ENCODE data around the gene GPR78.

Gene GPR78

DNA sequence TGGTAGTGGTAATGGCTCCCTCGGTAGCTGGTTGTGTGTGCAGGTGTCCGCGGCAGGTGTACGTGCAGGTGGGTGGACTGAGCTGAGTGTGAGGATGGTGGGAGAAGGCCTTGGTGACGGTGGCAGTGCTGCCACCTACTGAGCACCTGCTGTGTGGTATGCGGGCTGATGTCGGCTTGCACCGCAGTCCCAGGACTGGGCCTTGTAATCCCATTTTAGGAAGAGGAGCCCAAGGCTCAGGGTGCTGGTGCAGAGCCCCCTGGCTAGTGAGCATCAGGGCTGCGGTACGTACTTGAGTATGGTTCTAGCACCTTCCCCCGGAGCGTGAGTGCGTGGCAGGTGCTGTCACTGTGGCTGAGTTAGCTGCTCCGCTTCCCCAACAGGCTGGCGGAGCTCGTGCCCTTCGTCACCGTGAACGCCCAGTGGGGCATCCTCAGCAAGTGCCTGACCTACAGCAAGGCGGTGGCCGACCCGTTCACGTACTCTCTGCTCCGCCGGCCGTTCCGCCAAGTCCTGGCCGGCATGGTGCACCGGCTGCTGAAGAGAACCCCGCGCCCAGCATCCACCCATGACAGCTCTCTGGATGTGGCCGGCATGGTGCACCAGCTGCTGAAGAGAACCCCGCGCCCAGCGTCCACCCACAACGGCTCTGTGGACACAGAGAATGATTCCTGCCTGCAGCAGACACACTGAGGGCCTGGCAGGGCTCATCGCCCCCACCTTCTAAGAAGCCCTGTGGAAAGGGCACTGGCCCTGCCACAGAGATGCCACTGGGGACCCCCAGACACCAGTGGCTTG is 6.7 kb downstream of the GPR78 start:
- DNase-seq (ENCODE audit: low spot score) = no peak

DNA sequence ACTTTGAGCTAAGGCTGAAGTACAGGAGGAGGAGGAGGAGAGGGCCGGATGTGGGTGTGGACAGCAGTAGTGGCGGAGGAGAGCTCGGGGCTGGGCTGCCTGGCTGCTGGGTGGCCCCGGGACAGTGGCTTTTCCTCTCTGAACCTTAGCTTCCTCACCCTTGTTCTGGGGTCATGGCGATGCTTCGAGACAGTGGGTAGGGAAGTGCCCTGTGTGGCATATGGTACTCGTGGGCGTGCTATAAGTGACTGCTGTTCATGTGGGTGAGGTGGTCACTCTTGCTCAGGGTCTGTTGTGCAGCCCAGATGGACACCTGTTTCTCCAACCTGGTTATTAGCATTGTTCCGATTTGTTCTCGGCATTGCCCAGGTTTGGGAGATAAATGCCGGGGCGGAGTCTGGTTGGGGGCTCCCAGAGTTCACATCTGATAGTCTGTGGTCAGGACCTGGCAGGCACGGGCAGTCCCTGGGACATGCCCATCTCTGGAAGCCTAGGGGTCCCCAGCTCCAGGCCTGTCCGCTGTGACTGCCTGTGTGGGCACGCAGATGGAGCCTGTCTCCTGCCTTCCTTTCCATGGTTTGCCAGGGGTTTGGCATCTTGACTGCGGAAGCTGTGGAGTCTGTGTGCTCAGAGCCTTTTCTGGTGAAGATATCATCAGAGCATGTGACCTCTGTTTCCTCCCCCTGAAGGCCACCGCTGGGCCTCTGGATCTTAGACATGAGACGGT is 7.4 kb downstream of the GPR78 start:
- DNase-seq (ENCODE audit: low spot score) = no peak

DNA sequence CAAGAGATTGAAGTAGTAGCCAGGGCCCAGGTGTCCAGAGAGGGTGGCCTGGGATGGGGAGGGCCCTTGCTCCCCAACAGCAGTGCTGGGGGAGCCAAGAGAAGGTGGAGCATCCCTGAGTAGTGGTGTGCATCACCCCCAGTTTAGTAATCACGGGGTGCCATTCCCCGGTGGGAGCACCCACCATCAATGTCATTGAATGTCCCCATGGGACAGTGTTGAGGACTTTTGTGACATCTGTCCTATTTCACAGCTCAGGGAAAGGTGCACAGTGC is 7.9 kb downstream of the GPR78 start:
- no peak for DNase-seq (ENCODE audit: low spot score)

DNA sequence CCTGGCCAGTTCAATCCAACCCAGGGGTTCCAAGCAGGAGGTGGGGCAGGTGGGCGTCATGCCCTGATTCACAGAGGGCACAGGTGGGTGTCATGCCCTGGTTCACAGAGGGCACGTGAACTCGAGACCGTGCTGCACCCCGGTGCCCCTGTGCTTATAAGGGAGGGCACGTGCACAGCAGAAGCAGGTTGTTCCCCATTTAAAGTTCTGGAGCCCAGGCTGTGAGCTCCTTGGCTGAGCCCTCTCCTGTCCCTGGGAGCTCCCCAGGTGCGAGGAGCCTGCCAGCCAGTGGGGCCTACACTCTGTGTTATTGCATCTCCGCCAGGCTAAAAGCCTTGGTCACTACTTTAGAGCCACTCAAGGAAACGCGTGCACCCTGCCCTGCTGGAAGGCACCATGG is 9.1 kb downstream of the GPR78 start:
- DNase-seq (ENCODE audit: low spot score) = no peak

DNA sequence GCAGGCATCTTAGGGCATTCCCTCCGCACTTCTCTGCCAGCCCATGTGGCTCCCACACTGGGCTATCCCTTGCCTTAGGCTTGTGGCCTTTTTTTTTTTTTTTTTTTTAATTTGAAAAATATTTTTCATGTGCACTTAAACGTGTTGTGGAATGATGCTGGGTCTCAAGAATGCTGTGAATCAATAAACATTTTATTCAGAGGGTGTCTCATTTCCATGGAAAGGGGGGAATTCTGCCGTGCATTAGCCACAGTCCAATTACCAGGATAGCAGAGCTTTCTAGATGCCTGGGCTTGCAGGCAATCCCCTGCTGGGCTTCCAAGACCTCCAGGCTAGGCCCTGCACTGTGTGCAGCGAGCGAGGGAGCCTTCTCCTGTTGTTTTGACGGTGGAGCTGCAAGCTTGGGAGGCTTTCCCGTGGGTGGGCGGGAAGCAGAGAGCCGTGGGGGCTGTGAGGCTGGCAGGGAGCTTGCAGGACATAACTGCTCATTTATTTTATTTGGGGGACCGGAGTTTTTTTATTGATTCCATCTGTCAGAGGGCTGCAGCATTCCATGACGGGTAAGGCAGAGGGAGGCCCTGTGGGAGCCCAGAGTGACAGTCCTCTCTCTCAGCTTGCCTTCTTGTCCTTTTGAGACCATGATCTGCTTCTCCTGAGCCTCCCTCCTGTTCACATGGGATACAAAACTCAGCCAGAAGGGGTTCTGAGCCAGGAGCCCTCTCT is 9.8 kb downstream of the GPR78 start:
- no peak for DNase-seq (ENCODE audit: low spot score)

DNA sequence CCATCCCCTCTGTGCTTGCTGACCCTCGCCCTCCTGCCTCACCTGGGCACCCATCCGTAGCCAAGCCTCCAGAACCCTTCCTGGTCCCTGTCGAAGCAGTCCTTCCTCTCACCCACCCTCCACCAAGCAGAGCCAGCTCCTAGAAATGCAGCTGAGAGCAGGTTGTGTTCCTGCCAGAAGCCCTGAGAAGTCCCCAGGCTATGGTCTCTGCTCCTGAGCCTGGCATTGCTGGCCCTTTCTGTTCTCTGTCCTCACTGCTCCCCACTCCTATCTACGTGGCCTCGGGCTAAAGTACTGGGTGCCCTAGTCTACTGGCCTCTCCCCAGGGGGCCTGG is 10.3 kb downstream of the GPR78 start:
- DNase-seq (ENCODE audit: low spot score) = no peak

DNA sequence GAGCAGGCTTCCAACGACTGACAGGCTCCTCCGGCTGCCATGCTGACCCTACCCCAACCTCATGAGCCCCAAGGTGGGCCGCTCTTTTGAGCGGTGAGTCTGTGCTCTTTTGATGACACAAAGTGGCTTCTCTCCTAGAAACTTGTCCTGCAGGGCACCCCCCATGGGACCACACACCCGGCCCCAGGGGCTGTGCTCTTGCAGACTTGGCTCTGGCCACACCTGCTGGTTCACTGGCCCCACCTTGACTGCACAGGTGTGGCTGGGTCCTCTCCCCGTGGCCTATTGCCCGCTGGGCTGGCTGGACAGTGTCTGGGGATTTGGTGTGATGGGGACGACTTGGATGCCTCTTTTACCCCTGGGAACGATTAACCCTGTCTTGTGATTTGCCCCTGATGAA is 10.9 kb downstream of the GPR78 start:
- no peak for DNase-seq (ENCODE audit: low spot score)

DNA sequence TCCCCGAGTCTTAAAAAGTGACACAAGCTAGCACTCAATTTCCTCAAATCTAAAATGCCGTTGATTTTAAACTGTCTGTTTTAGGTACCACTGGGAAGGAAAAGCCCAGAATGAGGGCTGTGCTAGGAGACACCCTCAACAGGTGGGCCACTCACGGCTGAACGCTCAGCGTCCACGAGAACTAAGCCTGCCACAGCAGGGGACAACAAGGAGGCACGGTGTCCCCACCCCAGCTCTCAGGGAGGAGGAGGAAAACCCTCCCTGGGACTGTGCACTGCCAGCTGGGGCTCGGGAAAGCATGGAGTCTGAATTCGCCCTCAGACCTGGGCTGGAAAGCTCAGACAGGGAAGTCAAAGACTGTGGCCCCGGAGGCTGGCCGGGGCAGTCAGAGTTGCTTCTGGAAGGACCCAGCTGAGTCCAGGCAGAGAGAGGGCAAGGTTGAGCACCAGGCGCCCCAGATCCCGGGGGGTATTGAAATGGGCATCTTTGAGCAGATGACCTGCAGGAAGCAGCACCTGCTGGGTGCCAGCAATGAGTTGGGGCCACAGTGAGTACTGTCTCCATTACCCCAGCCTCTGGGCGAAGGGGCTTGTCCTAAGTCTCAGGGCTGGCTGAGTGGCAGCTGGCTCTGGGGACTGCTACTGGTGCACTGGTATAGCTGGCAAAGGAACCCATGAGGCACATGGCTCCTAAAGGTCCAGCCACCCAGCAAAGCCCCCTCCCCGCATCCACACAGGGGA is 11.6 kb downstream of the GPR78 start:
- DNase-seq (ENCODE audit: low spot score) = no peak

DNA sequence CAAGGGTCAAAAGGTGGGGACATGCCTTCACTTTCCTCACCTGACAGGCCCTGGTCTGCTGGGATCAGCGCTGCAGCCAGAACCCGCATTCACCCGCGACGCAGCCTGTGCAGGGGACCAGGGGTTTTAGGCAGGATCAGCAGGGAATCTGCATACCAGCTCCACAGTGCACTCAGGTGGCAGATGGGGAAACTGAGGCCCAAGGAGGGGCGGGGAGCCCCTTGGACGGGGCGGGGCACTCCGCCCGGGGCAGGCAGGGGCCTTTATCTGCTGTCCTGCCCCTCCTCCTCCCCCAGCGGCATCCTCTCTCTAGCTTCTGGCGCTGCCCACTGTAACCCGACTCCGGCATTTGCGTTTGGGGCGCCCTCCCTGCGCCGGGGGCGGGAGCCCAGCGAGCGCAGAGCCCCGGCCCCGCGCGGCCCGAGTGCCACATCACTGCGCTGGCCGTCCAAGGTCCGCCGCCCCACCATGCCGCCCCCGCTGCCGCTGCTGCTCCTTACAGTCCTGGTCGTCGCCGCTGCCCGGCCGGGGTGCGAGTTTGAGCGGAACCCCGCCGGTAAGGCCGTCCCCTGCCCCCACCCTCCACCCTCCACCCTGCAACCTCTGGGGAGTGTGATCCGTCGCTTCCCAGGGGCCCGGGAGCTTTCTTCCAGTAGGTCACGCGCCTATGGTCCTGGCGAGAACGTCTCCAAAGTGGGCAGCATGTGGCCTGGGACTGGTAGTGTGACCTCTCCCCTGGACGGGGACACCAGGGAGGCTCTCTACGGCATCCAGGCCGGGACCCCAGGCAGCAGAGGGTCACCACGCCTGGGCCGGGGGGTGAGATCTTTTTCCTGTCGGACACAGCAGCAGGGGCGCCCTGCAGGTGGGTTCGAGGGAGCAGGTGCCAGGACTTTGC is 12.4 kb downstream of the GPR78 start, which contains the start of gene CPZ:
Gene CPZ, plus strand, starts transcription at position 400 of the 898 bp plus-strand sequence. Its CDS starts 69 bp downstream, at position 469.
- DNase-seq (ENCODE audit: low spot score) = no peak

DNA sequence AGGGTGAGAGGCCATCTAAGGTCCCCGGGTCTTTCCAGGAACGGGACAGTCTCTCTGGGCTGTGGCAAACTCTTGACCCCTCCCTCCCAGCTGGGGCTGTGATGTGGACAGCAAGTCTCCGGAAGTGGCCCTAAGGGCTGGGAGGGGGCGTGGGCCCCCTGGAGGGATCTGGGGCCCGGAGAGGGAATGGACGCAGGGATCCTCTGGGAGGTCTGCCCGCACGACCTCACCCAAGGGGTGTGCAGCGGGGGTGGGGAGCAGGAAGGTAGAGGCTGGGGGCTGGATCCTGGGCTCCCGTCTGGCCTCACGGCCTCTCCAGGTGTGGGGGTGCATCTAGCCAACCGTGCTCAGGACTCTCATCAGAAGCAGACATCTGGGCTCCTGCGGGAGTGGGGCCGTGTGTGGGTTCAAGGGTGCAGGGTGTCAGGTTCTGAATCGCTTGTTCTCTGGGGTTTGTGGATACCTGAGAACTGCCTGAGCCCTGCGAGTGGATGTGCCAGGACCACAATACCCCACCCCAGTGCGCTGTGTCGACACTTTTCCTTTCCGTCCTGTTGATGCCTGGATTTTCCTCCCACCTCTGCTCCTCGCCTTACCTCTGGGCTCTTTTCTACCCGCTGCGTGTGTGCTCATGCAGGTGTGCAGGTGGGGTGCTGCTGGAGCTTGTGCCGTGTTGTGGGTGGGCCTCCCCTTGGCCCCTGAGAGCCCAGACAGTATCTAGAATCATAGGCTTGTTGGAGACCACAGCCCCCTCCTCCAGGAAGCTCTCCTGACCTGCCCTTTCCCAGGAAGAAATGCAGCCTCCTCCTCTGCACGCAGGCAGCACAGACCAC is 13.3 kb downstream of the GPR78 start:
- DNase-seq (ENCODE audit: low spot score) = no peak

DNA sequence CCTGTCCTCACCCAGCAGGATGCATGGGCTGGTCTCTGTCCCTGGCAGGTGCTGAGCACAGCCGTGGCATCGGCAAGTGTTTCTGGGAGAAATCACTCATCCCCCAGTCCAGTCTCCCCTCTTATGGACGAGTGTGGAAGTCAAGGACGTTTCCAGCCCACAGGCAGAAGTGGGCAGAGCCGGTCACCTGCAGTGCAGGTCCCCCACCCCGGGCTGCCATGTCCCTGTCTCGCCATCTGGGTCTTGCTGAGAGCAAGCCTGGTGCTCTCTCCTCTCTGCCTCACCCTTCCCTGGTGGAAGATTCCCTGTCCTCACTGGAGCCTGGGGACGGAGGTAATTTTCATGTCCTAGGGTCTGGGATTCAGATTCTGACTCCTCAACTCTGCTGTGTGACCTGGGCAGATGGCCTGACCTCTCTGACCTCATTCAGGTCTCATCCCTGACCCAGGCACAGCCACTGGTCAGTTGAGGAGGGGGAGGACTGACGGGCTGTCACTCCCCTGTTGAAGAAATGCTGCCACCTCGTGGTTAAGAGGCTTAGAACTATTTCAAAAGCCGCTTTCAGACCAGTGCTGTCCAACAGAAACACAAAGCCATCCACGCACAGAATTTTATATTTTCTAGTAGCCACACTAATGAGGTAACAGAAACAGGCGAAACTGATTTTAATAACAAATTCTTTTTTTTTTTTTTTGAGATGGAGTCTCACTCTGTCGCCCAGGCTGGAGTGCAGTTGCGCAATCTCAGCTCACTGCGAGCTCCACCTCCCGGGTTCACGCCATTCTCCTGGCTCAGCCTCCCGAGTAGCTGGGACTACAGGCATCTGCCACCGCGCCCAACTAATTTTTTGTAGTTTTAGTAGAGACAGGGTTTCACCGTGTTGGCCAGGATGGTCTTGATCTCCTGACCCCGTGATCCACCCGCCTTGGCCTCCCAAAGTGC is 14.2 kb downstream of the GPR78 start:
- DNase-seq (ENCODE audit: low spot score) = peak; percentile 51

DNA sequence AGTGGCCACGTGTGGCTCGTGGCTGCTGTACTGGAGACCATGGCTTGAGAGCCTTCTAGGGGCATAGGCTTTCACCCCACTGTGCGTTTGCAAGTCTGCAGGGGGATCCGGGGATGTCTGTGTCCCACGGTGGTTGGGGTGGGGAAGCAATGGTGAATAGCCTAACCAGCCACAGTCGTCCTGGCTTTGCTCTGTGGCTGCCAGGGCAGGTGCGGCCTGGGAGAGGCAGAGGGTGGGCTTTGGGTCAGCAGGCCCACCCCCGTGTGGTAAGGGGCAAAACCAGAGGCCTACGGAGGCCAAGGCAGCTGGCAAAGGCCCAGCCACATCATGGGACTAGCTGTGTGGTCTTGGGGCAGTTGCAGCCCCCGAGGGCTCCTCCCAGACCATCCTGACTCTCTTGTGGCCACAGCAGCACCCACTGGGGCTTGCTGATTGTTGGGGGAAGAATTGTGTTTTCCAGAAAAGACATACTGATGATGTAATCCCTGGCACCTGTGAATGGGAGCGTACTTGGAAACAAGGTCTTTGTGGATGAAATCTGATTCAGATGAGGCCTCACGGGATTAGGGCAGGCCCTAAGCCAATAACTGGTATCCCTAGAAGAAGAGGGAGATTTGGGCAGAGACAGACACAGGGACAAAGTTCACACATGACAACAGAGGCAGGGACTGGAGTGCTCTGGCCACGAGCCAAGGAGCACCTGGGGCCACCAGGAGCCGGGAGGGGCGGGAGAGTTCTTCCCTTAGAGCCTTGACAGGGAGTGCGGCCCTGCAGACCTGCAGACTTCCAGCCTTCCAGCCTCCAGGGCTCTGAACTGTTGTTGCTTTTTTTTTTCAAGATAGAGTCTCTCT is 15.3 kb downstream of the GPR78 start:
- peak; percentile 2 for DNase-seq (ENCODE audit: low spot score)

DNA sequence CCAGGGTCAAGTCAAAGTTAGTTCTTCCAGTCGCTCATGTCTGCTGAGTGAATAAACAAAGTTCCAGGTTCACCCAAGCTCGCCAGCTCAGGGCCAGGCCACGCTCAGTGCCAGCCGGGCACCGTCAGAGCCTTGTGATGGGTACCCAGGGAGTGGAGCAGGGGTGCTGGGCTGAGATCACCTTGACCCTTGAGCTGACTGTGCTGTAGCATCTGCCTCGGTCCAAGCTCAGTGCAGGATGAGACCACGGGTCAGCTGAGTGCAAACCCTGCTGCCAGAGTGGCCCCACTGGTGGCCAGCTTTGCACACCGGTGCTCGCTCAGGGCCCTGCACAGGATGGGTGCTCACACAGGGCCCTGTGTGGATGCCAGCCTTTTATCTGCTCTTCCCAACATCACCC is 16.7 kb downstream of the GPR78 start:
- DNase-seq (ENCODE audit: low spot score) = no peak

DNA sequence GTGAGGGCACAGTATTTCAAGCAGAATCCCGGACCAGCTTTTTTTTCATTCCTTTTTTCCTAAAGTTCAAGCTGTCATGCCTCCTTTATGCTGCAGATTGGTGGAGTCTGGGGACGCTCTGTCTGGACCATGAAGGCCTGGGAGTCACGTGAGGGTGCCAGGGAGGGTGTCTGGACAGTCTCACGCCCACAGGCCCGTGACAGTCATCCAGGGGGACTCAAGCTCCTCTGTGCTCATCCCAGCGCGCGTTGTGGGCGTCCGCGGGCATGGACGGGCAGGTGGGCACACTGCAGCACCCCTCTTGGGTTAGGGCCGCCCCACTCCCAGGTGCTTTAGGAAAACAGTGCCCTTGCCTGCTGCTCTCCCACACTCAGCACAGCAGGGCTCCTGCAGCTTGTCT is 17.1 kb downstream of the GPR78 start:
- no peak for DNase-seq (ENCODE audit: low spot score)

DNA sequence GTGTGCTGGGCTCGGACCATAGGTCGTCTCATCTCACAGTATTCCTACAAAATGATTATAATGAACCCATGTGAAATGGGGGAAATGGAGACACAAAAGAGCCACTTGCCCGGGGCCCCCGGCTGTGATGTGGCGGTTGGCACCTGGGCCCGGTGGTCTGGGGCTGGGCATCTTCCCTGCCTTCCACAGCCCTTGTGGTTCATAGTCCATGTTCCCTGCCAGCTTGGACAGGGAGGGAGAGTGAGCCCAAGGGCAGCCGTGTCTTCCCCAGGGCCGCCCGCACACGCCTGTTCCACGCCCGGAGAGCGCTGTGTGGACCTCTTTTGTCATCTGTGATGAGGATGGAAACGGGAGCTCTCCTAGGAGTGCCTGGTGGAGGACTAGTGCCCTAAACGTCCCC is 17.6 kb downstream of the GPR78 start:
- no peak for DNase-seq (ENCODE audit: low spot score)

DNA sequence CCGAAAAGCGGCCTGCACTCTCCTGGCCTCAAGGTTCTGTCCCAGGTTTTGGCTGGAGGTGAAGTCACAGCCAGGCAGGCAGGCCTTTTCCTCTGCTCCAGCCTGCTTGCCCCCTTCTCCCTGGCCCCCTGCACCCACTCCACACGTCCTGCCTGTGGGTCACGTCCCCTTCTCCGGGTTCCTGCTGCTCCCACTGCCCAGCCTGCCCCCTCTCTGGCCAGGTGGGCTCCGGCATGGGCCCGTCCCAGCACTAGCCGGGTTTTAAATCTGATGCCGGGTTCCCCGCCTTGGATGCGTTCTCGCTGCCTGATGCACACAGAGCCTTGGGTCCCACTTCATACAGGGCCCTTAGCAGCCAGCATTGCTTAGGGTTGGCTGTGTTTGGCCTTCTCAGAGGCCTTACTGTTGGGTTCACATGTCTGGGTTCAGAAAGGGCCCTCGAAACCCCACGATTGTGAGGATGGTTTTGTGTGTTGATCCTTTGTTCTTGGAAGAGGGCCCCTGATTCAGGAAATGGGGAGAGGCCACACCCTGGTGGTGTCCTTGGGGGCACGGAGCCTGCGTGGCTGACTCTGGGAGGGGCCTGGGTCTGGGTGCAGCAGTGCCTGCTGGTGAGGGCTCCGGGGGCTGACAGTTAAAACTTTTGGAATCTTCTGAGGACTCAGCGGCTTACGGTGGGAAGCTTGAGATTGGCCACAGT is 18.3 kb downstream of the GPR78 start:
- no peak for DNase-seq (ENCODE audit: low spot score)

DNA sequence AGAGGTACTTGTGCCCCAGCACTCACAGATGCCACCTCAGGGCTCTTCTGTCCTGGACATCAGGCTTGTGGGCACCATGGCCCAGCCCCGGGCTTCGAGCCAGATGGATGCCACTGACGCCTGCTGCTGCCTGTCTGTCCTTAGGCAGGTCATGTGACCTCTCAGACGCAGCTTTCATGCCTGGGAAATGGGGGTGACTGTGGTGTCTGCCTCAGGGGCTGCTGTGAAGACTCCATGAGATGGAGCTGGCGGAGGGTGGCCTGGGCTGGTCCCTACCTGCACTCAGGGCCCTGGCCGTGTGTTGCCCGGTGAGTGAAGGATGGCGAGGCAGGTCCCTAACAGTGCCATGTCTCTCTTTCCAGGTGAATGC is 18.9 kb downstream of the GPR78 start:
- no peak for DNase-seq (ENCODE audit: low spot score)

DNA sequence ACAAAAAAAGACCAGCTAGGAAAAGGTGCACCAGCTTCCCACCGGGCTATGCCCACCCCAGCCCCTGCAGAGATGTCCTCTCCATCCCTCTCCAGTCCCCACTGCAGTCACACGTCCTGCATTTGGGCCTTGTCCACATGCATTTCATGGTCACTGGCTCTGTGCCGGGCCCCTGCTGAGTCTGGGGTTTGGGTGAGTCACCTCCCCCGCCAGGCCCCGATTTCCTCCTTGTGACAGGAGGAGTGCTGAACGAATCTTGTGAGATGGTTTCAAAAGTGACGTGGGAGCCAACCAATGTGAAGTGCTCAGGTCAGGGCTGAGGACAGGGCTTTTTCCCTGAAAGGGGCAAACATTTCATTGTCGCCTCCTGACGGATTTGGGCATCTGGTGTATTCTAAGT is 19.5 kb downstream of the GPR78 start:
- DNase-seq (ENCODE audit: low spot score) = peak; percentile 61

All from LoVo (cell line).